Heart right ventricle (tissue), 16 donors: ENCODE data around the gene MUC5B. TPM values are rescaled to one million over a fixed set of nuclear protein-coding genes. Genes with fewer than 3 reads are reported as not detected.

Experiments used
- ATAC-seq, 8 donors: fragments of 200-7000 bp; cut with Tn5 transposase; one replicate each; pipeline ENCODE4 v1.9.1; 2020; ENCODE audit warnings: mild to moderate bottlenecking in 8 of 8, moderate library complexity in 8 of 8, moderate number of reproducible peaks in 1 of 8
- DNase-seq, 2 donors: peaks; one replicate each; pipeline ENCODE4 v3.0.0-alpha.2; 2020
- H3K27ac ChIP-seq, 10 donors: fragments of 200-600 bp; sonication (generic) in 2 of 10; one replicate each; pipeline versions ENCODE4 v1.5.0 to v1.8.0; 2020 to 2022; ENCODE audit warnings: mild to moderate bottlenecking in 3 of 10
- H3K27me3 ChIP-seq, 7 donors: fragments of 200-600 bp; one replicate each; pipeline ENCODE4 v1.8.0; 2021 to 2022; ENCODE audit warnings: mild to moderate bottlenecking in 2 of 7
- H3K36me3 ChIP-seq, 9 donors: fragments of 200-600 bp; sonication (generic) in 1 of 9; one replicate each; pipeline versions ENCODE4 v1.5.0 to v1.8.0; 2020 to 2022; ENCODE audit warnings: mild to moderate bottlenecking in 2 of 9
- H3K4me1 ChIP-seq, 9 donors: fragments of 200-600 bp; sonication (generic) in 1 of 9; one replicate each; pipeline versions ENCODE4 v1.5.0 to v1.8.0; 2020 to 2022; ENCODE audit warnings: mild to moderate bottlenecking in 4 of 9
- H3K4me3 ChIP-seq, 10 donors: fragments of 200-600 bp; sonication (generic) in 2 of 10; one replicate each; pipeline versions ENCODE4 v1.5.0 to v1.8.0; 2020 to 2022; ENCODE audit warnings: mild to moderate bottlenecking in 7 of 10, moderate library complexity in 2 of 10
- H3K9me3 ChIP-seq, 11 donors: fragments of 200-600 bp in 10 of 11; sonication (generic) in 2 of 11; one replicate each; pipeline versions ENCODE4 v1.5.0 to v1.8.0; 2013 to 2022; ENCODE audit warnings: mild to moderate bottlenecking in 2 of 11, control low read depth in 1 of 11, moderate library complexity in 1 of 11
- CTCF ChIP-seq, 9 donors: fragments of 200-600 bp; sonication (generic) in 2 of 9; IDR thresholded peaks; one replicate each; pipeline versions ENCODE4 v1.5.0 to v1.8.0; 2021 to 2022; ENCODE audit warnings: antibody characterized with exemption in 9 of 9, mild to moderate bottlenecking in 5 of 9, moderate library complexity in 1 of 9
- WGBS, 2 donors: extraction: QIAGEN DNeasy Blood & Tissue Kit; methylation state at CpG; one replicate each; pipeline ENCODE4 v1.1.7; 2013; ENCODE audit warnings: inconsistent platforms in 1 of 2; 5-methylcytosine and 5-hydroxymethylcytosine counted together
- intact Hi-C, 10 donors: fragments of 100-400 bp; cut with DNase I; formaldehyde crosslinking; loops; one replicate each; pipeline versions ENCODE4 v1.11.1 to v1.14.2; 2022
- polyA plus RNA-seq, 2 donors: library from polyadenylated mRNA; stranded (reverse); fragments of 200-250 nt; gene quantifications; one replicate each; pipeline ENCODE4 v1.2.3, GENCODE V29; 2013
- total RNA-seq, 10 donors: library from RNA; stranded (reverse); fragmentation: NEBNext Ultra II Directional in 3 of 10; extraction: Animal tissue kit (Norgen Biotek cat#: 25700) in 3 of 10; gene quantifications; one replicate each; pipeline versions ENCODE4 v1.2.1 to v1.2.4, GENCODE V29; 2021 to 2023
- donor health status: Arrhythmogenic right ventricular cardiomyopathy.
- donor health status: ischemic (EF 13 %, LVEDD 7.1; RV severe dilation, severe dysfunction).
- donor health status: healthy with polysubstance abuse.
- donor health status: DM: no; HTN: yes; CAD: no.
- donor health status: DM: no; HTN: no; CAD: no.
- donor health status: ischemic (EF 25% LVEDD 6.9; RV normal size, moderate dysfunction).
- donor health status: ischemic (EF 25% LVEDD 5.7; RV mildly dilated, moderate dysfunction).
- donor health status: healthy.
- donor health status: DM: yes; HTN: yes; CAD: no.
- donor health status: Ischemic cardiomyopathy.
- donor health status: ischemic (EF 35%, LVEDD 5.7; RV mildly dilated, moderate dysfunction).
- donor health status: nonischemic (EF 11% LVEDD 7.7; RV severe dilation, severe dysfunction).
- donor health status: DM: yes; HTN: yes; CAD: no.
- donor health status: PGD.
- donor health status: ischemic (EF 29% LVEDD 5.4; RV normal size, mild dysfunction).
- donor health status: nonischemic (EF 23%, LVEDD 6.1; RV moderate dilation, normal function).

MUC5B gene
- total and polyA plus RNA-seq, 12 donors, result not detected

- TF ChIP-seq CTCF (IDR thresholded peaks at IDR 0.05), result no peak
- WGBS, 2 donors, result 88 to 91% methylated on average over 35 to 41 of the region's 41 CpGs
Measured at GRCh38 chr11:1195682-1196515, 27.0 kb upstream of the MUC5B start.

GRCh38 chr11:1196516-1197391 is 26.1 kb upstream of the MUC5B start:
- 74 to 79% methylated on average over 28 of the region's 28 CpGs for WGBS, 2 donors
- intact Hi-C loops, result no loop called here
- H3K9me3 ChIP-seq, result no peaks in the 10 kb centered on the region
- ATAC-seq, result no peak
- TF ChIP-seq CTCF (IDR thresholded peaks at IDR 0.05), result no peak
- H3K27ac ChIP-seq, result no peak overlapping the region
- H3K27me3 ChIP-seq, result peaks cover 0 to 64% (median 49%) of the 10 kb centered on the region in 7 donors
- DNase-seq, result peak; percentile 1 to 8
- H3K4me1 ChIP-seq, result no peaks in the 10 kb centered on the region
- no peak overlapping the region for H3K4me3 ChIP-seq
- H3K36me3 ChIP-seq, result no peaks in the 10 kb centered on the region

More at GRCh38 chr11:1195682-1196515, 27.0 kb upstream of the MUC5B start:
- ATAC-seq (no peak), DNase-seq (peak; percentile 2 to 5)
- intact Hi-C loops, result no loop called here
- no peak overlapping the region for H3K4me3 ChIP-seq
- no peak overlapping the region for H3K27ac ChIP-seq
- H3K27me3 ChIP-seq, result peaks cover 0 to 64% (median 49%) of the 10 kb centered on the region in 7 donors
- H3K36me3 ChIP-seq, result no peaks in the 10 kb centered on the region
- H3K4me1 ChIP-seq, result no peaks in the 10 kb centered on the region
- H3K9me3 ChIP-seq, result no peaks in the 10 kb centered on the region

- H3K4me1 ChIP-seq, result no peaks in the 10 kb centered on the region
- H3K27ac ChIP-seq, result no peak overlapping the region
- H3K27me3 ChIP-seq, result peaks cover 0 to 63% (median 52%) of the 10 kb centered on the region in 7 donors
- no peak for TF ChIP-seq CTCF (IDR thresholded peaks at IDR 0.05)
- intact Hi-C loops, result no loop called here
- H3K4me3 ChIP-seq, result no peak overlapping the region
- no peak for ATAC-seq
- H3K9me3 ChIP-seq, result no peaks in the 10 kb centered on the region
- peak in 1 of 2 donors; percentile 2 for DNase-seq
- no peaks in the 10 kb centered on the region for H3K36me3 ChIP-seq
- WGBS, 2 donors, result 75 to 78% methylated on average over 29 of the region's 29 CpGs
Measured at GRCh38 chr11:1197431-1197885, 25.4 kb upstream of the MUC5B start.

- ATAC-seq (no peak), DNase-seq (peak in 1 of 2 donors; percentile 9)
- WGBS, 2 donors, result 71% methylated on average over 33 of the region's 33 CpGs
- peaks cover 0 to 65% (median 55%) of the 10 kb centered on the region in 7 donors for H3K27me3 ChIP-seq
- TF ChIP-seq CTCF (IDR thresholded peaks at IDR 0.05), result no peak
- intact Hi-C loops, result no loop called here
- no peak overlapping the region for H3K27ac ChIP-seq
- H3K36me3 ChIP-seq, result no peaks in the 10 kb centered on the region
- H3K4me3 ChIP-seq, result no peak overlapping the region
- H3K9me3 ChIP-seq, result no peaks in the 10 kb centered on the region
- H3K4me1 ChIP-seq, result peaks cover 0 to 4% (median 0%) of the 10 kb centered on the region in 9 donors
Measured at GRCh38 chr11:1197886-1198560, 24.8 kb upstream of the MUC5B start.
